Loucy (cell line): ENCODE data around the gene SDCCAG8.

Experiments used
- H2AFZ ChIP-seq: fragments of 200-600 bp; sonication (generic); 2 replicates; pipeline ENCODE4 v1.6.0; 2016; ENCODE audit warnings: antibody characterized with exemption, mild to moderate bottlenecking, low read length, moderate library complexity
- H3F3A ChIP-seq: fragments of 200-600 bp; 2 replicates; pipeline ENCODE4 v1.6.0; 2016; ENCODE audit warnings: antibody characterized with exemption, low read depth, mild to moderate bottlenecking
- H3K27me3 ChIP-seq: fragments of 200-600 bp; sonication (generic); 2 replicates; pipeline ENCODE4 v1.6.1; 2014; ENCODE audit warnings: low read length, mild to moderate bottlenecking; ENCODE audit not compliant: insufficient read depth, poor library complexity, severe bottlenecking
- H3K36me3 ChIP-seq: fragments of 200-600 bp; sonication (generic); 2 replicates; pipeline ENCODE4 v1.6.1; 2016; ENCODE audit warnings: low read length; ENCODE audit not compliant: insufficient read depth
- H3K4me1 ChIP-seq: fragments of 200-600 bp; sonication (generic); 2 replicates; pipeline ENCODE4 v1.5.1; 2014; ENCODE audit warnings: low read length, mild to moderate bottlenecking; ENCODE audit not compliant: insufficient read depth, poor library complexity, severe bottlenecking
- H3K4me2 ChIP-seq: fragments of 200-600 bp; sonication (generic); 2 replicates; pipeline ENCODE4 v1.6.0; 2014; ENCODE audit warnings: antibody characterized with exemption, low read length, low read depth, mild to moderate bottlenecking; ENCODE audit not compliant: poor library complexity, severe bottlenecking
- H3K4me3 ChIP-seq: fragments of 200-600 bp; sonication (generic); 2 replicates; pipeline ENCODE4 v1.5.1; 2014; ENCODE audit warnings: low read length, mild to moderate bottlenecking, mixed read lengths; ENCODE audit not compliant: poor library complexity, severe bottlenecking
- H3K79me2 ChIP-seq: fragments of 200-600 bp; sonication (generic); 2 replicates; pipeline ENCODE4 v1.6.1; 2014; ENCODE audit warnings: low read length; ENCODE audit not compliant: insufficient read depth
- H3K9ac ChIP-seq: fragments of 200-600 bp; sonication (generic); 2 replicates; pipeline ENCODE4 v1.6.0; 2014; ENCODE audit warnings: mild to moderate bottlenecking, low read depth, low read length, moderate library complexity; ENCODE audit not compliant: poor library complexity, severe bottlenecking
- H3K9me2 ChIP-seq: fragments of 200-600 bp; sonication (generic); replicated peaks from 2 replicates; pipeline ENCODE4 v1.6.1; 2016; ENCODE audit warnings: low read depth, low read length, mixed read lengths
- H3K9me3 ChIP-seq: fragments of 200-600 bp; sonication (generic); 2 replicates; pipeline ENCODE4 v1.6.1; 2014; ENCODE audit warnings: mild to moderate bottlenecking, antibody characterized with exemption, low read length, low read depth; ENCODE audit not compliant: insufficient read depth
- H4K20me1 ChIP-seq: fragments of 200-600 bp; sonication (generic); 2 replicates; pipeline ENCODE4 v1.6.0; 2014; ENCODE audit warnings: antibody characterized with exemption, low read length, mild to moderate bottlenecking; ENCODE audit not compliant: insufficient read depth, poor library complexity, severe bottlenecking
- EZH2phosphoT487 ChIP-seq: fragments of 200-600 bp; IDR thresholded peaks from 2 replicates; pipeline ENCODE4 v1.6.1; 2018; ENCODE audit warnings: antibody characterized with exemption, mild to moderate bottlenecking, moderate library complexity, borderline replicate concordance
- TF ChIP-seq, protein P1 (sequence below): fragments of 200-600 bp; sonication (generic); conservative IDR thresholded peaks from 2 replicates; pipeline ENCODE4 v1.5.1; 2014; ENCODE audit warnings: mild to moderate bottlenecking, antibody characterized with exemption, low read length

SDCCAG8 gene

DNA sequence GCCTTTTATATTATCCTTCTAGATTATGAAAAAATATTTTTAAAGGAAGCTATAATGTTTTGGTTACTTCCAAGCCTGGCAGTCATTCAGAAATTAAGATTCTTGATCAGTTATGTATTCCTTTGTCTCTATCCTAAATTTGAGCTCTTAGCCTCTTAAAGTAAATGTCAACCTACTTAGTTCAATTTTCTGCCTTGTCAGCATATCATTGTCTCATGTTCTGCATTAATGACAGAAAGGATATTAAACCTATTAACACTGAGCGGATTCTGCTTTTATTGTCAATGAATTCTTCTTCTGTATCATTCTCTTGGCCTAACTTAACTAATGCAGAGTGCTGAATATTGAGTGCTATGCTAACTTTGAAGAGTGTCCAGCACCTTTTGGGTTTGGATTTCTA lies 56.0 kb downstream of the SDCCAG8 start:
- H3K4me2 ChIP-seq: no peak overlapping the region
- no peak overlapping the region for H2AFZ ChIP-seq
- peaks cover 9% of the 10 kb centered on the region; the same call in 1 of the 2 replicates for H3K36me3 ChIP-seq

DNA sequence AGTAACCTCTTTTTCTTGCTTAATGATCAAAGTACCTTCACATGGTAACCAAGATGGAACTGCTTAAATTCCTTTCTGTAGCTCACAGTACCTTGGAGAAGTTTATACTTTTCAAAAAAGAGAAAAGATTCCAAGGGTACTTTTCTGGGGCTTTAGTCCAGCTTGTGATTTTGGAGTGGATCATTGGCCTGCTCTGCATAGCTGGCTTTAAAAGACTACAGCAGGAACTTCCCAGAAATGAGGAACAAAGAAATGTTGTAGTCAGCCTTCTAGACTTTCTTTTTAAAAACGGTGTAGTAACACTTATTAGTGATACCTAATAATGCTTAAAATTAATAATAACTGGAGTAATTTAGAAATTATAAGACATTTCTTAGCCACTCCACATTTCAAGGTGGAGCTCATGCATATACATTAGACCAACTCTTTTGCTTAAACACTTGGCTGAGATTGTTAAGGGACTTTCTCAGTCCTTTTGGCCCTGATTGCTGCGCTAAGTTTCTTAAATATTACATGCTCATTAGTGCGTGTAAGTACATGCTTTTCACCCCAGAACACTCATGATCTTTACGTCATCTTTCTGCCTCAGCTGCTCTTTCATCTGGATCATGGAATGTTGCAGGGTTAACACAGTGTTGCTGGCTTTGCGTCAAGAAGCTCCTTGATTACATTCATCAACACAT lies 57.3 kb downstream of the SDCCAG8 start:
- Histone ChIP-seq H2AFZ (no peak overlapping the region), H3K9me3 (no peaks in the 10 kb centered on the region), H3K4me1 (no peaks in the 10 kb centered on the region), H3K4me2 (no peak overlapping the region), H3K4me3 (no peak overlapping the region), H3K79me2 (no peaks in the 10 kb centered on the region), H4K20me1 (no peaks in the 10 kb centered on the region), H3K36me3 (peaks cover 13% of the 10 kb centered on the region; the same call in 1 of the 2 replicates), H3K9ac (no peak overlapping the region), H3K27me3 (no peaks in the 10 kb centered on the region), H3F3A (no peaks in the 10 kb centered on the region), H3K9me2 (no peaks in the 10 kb centered on the region)
- no peak for TF ChIP-seq EZH2phosphoT487
- TF ChIP-seq, protein P1, sequence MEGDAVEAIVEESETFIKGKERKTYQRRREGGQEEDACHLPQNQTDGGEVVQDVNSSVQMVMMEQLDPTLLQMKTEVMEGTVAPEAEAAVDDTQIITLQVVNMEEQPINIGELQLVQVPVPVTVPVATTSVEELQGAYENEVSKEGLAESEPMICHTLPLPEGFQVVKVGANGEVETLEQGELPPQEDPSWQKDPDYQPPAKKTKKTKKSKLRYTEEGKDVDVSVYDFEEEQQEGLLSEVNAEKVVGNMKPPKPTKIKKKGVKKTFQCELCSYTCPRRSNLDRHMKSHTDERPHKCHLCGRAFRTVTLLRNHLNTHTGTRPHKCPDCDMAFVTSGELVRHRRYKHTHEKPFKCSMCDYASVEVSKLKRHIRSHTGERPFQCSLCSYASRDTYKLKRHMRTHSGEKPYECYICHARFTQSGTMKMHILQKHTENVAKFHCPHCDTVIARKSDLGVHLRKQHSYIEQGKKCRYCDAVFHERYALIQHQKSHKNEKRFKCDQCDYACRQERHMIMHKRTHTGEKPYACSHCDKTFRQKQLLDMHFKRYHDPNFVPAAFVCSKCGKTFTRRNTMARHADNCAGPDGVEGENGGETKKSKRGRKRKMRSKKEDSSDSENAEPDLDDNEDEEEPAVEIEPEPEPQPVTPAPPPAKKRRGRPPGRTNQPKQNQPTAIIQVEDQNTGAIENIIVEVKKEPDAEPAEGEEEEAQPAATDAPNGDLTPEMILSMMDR: no peak

More for the DNA sequence above, 56.0 kb downstream of the SDCCAG8 start:
- no peaks in the 10 kb centered on the region for H3K9me2 ChIP-seq
- no peaks in the 10 kb centered on the region for H3K27me3 ChIP-seq
- no peaks in the 10 kb centered on the region for H3K9me3 ChIP-seq
- no peaks in the 10 kb centered on the region for H3K4me1 ChIP-seq
- TF ChIP-seq EZH2phosphoT487: no peak
- TF ChIP-seq, protein P1: no peak
- no peak overlapping the region for H3K4me3 ChIP-seq
- H3K79me2 ChIP-seq: no peaks in the 10 kb centered on the region
- no peak overlapping the region for H3K9ac ChIP-seq
- H3F3A ChIP-seq: no peaks in the 10 kb centered on the region
- H4K20me1 ChIP-seq: no peaks in the 10 kb centered on the region

DNA sequence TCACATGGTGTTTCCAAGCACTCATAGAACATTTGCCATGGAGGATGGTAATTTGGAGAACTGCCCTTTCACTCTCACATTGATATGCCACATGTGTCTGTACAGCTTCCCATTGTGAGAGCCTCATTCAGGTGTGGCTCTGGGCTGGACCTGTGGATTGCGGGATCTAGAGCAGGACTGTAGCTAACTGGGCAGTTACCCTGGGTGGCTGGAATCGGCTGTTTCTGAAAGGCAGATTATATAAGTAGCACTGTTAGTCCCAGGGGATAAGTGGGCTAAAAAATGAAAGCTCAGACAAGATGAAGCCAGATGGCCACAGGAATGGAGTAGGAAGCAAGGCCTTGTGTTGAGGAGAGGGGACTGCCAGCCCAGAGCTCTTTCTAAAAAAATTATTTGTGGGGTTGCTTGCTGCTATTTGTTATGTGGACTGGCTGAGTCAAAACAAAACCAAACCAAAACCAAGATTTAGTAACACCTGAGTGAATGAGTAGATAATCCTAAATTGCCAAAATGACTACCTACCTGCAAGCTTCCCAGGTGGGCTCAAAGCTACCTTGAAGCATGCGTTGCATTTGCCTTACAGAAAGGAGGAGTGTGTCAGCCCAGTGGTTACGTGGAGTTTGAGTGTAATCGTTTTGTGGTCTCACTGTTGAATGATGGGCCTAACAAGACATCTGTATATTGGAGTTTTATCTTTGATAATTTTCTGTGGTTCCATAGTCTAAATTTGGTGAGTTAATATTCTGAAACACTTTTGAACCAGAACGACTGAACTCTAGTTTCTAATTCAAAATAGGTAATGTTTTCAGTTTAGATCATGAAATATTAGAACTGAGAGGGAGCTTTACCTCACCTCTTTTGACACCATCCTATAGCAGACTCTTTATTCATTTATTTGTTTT lies 58.0 kb downstream of the SDCCAG8 start:
- TF ChIP-seq EZH2phosphoT487: no peak
- TF ChIP-seq, protein P1: no peak
- H3K9me2 ChIP-seq: no peaks in the 10 kb centered on the region
- H3K9ac ChIP-seq: no peak overlapping the region
- no peaks in the 10 kb centered on the region for H3K79me2 ChIP-seq
- H2AFZ ChIP-seq: no peak overlapping the region
- H3K4me2 ChIP-seq: no peak overlapping the region
- peaks cover 13% of the 10 kb centered on the region; the same call in 1 of the 2 replicates for H3K36me3 ChIP-seq
- no peaks in the 10 kb centered on the region for H3K9me3 ChIP-seq
- H3K4me1 ChIP-seq: no peaks in the 10 kb centered on the region
- H3K4me3 ChIP-seq: no peak overlapping the region
- no peaks in the 10 kb centered on the region for H3F3A ChIP-seq
- H3K27me3 ChIP-seq: no peaks in the 10 kb centered on the region
- no peaks in the 10 kb centered on the region for H4K20me1 ChIP-seq
